Measurements from ENCODE around the gene C5AR2. TPM values are rescaled to one million over a fixed set of nuclear protein-coding genes. Genes with fewer than 3 reads are reported as not detected.
"Not testable (repeated sequence)": the region's sequence is repeated elsewhere in the genome, so short reads cannot be mapped to it uniquely, and the experiment has no call there.

Gene C5AR2
- polyA plus RNA-seq, 3 donors = 0.44 to 4.2 (median 0.90) TPM

DNA sequence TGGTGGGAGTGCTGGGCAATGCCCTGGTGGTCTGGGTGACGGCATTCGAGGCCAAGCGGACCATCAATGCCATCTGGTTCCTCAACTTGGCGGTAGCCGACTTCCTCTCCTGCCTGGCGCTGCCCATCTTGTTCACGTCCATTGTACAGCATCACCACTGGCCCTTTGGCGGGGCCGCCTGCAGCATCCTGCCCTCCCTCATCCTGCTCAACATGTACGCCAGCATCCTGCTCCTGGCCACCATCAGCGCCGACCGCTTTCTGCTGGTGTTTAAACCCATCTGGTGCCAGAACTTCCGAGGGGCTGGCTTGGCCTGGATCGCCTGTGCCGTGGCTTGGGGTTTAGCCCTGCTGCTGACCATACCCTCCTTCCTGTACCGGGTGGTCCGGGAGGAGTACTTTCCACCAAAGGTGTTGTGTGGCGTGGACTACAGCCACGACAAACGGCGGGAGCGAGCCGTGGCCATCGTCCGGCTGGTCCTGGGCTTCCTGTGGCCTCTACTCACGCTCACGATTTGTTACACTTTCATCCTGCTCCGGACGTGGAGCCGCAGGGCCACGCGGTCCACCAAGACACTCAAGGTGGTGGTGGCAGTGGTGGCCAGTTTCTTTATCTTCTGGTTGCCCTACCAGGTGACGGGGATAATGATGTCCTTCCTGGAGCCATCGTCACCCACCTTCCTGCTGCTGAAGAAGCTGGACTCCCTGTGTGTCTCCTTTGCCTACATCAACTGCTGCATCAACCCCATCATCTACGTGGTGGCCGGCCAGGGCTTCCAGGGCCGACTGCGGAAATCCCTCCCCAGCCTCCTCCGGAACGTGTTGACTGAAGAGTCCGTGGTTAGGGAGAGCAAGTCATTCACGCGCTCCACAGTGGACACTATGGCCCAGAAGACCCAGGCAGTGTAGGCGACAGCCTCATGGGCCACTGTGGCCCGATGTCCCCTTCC lies 11.8 kb upstream of the C5AR2 start:
- 89 to 92% (median 90%) methylated on average over 46 of the region's 46 CpGs for WGBS, 3 donors

DNA sequence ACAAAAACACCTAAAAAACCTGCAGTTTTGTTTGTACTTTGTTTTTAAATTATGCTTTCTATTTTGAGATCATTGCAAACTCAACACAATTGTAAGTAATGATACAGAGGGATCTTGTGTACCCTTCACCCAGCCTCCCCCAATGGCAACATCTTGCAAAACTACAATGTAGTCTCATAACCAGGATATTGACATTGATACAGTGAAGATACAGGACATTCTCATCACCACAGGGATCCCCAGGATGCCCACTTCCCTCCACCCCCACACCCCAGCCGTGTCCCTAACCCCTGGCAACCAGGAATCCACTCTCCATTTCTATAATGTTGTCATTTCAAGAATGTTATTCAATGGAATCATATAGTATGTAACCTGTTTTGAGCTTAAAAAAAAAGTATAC lies 10.3 kb upstream of the C5AR2 start:
- WGBS, 3 donors = 88 to 91% (median 90%) methylated on average over 1 of the region's 1 CpG
- no peak overlapping the region for H3K27ac ChIP-seq (ENCODE audit: low read depth, low read length)

More for the DNA sequence above, 11.8 kb upstream of the C5AR2 start:
- H3K27ac ChIP-seq (ENCODE audit: low read depth, low read length) = no peak overlapping the region

DNA sequence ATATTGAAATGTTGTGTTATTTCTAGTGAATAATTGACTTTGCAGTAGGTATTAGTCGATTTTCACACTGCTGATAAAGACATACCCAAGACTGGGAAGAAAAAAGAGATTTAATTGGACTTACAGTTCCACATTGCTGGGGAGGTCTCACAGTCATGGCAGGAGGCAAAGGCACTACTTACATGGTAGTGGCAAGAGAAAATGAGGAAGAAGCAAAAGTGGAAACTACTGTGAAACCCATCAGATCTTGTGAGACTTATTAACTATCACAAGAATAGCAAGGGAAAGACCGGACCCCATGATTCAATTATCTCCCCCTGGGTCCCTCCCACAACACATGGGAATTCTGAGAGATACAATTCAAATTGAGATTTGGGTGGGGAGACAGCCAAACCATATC lies 9.9 kb upstream of the C5AR2 start:
- H3K27ac ChIP-seq (ENCODE audit: low read depth, low read length) = no peak overlapping the region
- WGBS, 3 donors = 68 to 87% (median 77%) methylated on average over 2 of the region's 2 CpGs

DNA sequence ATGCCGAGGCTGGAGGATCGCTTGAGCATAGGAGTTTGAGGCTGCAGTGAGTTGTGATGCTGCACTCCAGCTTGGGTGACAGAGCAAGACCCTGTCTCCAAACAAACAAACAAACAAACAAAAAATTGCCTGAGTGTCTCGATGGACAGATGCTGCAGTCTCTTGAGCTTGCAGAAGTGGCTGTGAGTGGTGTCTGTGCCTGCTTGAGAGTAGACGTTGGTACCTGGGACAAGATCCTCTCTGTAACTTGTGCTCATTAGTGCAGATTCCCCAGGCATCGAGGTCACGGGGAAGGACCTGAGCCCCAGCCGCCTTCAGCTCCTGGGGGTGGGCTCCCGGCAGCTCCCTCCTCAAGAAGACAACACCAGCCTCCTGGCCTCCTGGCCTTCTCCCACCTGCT lies 8.6 kb upstream of the C5AR2 start:
- WGBS, 3 donors = 67 to 74% (median 73%) methylated on average over 8 of the region's 8 CpGs
- no peak overlapping the region for H3K27ac ChIP-seq (ENCODE audit: low read depth, low read length)

DNA sequence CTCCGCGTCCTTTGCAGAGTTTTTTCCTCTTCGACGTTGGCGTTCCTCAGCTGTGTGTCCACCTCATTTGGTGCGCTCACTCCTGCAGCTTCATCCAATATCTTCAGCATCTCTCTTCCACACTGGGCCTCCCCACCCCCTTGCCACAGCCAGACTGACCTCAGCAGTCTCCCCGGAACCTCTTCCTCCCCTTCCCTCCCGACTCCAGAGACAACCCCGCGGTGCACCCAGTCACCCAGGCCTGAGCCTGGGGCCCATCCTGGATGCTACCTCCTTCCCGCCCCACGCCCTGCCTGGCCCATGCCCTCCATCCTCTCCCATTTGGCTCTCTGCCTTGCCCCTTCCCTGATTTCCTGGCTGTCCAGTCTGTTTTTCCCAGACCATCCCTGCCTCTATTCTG lies 8.1 kb upstream of the C5AR2 start:
- H3K27ac ChIP-seq (ENCODE audit: low read depth, low read length) = no peak overlapping the region
- WGBS, 3 donors = 74 to 83% (median 79%) methylated on average over 11 to 12 of the region's 12 CpGs

DNA sequence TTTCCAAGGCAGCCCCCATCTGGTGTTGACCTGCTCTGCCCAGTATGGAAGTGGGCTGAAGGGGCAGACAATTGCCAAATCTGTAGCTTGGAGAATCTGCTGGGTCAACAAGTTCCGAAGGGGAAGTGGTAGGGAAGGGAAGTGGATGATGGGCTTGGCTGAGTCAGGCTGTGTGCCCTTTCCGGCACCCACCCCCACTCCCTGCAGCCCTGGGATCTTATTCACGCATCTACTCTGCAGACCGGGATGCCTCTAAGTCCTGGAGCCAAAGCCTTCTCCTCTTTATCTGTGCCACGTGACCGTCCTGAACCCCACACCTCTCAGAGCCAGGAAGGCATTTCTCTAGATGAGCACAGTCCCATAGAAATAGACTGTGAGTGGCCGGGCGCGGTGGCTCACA lies 7.5 kb upstream of the C5AR2 start:
- 36 to 64% (median 48%) methylated on average over 9 of the region's 9 CpGs for WGBS, 3 donors
- no peak overlapping the region for H3K27ac ChIP-seq (ENCODE audit: low read depth, low read length)

DNA sequence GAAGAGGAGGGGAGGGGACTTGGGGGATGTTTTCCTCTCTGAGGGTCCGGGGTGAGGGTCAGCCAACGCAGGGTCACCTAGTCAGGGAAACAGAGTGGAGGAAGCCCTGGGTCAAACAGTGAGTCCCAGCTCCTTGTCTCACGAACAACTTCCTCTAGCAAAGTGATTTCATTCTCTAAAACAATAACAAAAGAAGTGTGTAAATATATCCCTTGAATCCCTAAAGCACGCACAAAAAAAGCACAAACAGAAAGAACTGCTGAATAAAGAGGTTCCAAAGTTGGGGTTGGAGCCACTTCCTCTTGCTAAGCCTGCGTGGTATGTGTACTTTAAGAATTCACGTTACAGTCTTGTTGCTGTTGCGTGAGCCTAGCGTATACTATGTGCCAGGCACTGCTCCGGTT lies 1.5 kb upstream of the C5AR2 start:
- WGBS, 3 donors = 28 to 49% (median 30%) methylated on average over 9 of the region's 9 CpGs
- no peak overlapping the region for H3K27ac ChIP-seq (ENCODE audit: low read depth, low read length)

DNA sequence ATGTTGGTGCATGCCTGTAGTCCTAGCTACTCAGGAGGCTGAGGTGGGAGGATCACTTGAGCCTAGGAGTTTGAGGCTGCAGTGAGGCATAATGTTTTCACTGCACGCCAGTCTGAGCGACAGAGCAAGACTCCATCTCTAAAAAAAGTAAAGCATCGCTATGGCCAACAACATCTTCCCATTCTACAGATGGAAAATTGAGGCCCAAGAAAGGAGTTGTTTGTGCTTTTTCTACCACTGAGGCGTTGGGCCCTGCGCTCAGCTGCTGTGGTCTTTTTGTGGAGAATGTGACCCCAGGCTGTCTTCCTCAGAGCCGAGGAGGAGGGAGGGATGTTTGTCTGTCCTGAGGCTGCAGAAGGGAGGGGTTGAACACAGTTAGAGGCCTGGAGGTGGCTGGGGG lies 485 bp upstream of the C5AR2 start:
- H3K27ac ChIP-seq (ENCODE audit: low read depth, low read length) = peak overlapping the region; percentile 64
- 76 to 93% (median 91%) methylated on average over 6 of the region's 6 CpGs for WGBS, 3 donors

DNA sequence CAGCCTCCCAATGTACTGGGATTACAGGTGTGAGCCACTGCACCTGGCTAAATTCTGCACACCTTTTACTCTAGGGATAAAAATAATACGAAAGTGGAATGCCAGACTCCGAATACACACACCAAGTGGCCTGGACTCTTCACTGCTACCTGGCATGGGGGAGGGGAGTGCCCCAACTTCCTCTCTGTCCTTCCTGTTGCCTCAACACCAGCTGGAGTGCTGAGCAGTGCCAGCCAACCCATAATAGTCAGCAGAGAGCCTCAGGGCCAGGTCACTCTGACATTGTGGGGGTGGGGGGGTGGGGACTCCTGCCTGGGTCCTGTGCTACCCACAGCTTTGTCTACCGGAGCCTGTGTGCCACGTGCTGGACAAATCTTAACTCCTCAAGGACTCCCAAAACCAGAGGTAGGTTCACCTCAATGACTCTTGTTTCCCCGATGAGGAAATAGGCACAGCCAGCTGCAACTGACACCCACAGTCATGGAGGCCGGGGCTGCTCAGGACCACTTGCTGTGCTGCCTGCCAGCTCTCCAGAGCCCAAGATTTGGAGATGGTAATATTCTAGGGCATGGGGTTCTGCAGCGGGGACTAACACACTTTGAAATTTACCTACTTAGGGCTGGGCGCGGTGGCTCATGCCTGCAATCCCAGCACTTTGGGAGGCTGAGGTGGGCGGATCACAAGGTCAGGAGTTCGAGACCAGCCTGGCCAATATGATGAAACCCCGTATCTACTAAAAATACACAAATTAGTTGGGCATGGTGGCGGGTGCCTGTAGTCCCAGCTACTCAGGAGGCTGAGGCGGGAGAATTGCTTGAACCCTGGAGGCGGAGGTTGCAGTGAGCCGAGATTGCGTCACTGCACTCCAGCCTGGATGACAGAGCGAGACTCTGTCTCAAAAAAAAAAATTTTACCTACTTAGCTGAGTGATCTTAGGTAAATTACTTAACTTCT lies 5.1 kb downstream of the C5AR2 start:
- 58 to 69% (median 66%) methylated on average over 18 of the region's 18 CpGs for WGBS, 3 donors
- peak overlapping the region; percentile 74 for H3K27ac ChIP-seq (ENCODE audit: low read depth, low read length)

DNA sequence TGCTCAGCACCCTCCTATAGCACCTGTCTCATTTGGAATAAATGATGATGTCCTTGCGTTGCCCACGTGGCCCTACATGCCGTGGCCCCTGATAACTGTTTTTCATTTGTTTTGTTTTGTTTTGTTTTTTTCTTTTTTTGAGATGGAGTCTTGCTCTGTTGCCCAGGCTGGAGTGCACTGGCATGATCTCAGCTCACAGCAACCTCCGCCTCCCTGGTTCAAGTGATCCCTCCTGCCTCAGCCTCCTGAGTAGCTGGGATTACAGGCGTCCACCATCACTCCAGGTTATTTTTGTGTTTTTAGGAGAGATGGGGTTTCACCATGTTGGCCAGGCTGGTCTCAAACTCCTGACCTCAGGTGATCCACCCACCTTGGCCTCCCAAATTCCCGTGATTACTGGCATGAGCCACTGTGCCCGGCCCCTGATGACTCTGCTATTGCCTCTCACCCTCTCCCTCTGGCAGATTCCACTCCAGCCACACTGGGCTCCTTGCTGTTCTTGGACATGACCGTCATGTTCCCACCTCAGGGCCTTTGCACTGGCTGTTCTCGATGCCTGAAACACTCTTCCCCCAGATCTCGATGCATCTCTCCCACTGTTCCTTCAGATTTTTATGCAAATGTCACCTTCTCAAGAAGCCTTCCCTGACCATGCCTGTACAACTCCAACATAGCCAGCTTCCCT lies 7.4 kb downstream of the C5AR2 start:
- H3K27ac ChIP-seq (ENCODE audit: low read depth, low read length) = no peak overlapping the region
- WGBS, 3 donors = 69 to 83% (median 80%) methylated on average over 10 of the region's 10 CpGs

DNA sequence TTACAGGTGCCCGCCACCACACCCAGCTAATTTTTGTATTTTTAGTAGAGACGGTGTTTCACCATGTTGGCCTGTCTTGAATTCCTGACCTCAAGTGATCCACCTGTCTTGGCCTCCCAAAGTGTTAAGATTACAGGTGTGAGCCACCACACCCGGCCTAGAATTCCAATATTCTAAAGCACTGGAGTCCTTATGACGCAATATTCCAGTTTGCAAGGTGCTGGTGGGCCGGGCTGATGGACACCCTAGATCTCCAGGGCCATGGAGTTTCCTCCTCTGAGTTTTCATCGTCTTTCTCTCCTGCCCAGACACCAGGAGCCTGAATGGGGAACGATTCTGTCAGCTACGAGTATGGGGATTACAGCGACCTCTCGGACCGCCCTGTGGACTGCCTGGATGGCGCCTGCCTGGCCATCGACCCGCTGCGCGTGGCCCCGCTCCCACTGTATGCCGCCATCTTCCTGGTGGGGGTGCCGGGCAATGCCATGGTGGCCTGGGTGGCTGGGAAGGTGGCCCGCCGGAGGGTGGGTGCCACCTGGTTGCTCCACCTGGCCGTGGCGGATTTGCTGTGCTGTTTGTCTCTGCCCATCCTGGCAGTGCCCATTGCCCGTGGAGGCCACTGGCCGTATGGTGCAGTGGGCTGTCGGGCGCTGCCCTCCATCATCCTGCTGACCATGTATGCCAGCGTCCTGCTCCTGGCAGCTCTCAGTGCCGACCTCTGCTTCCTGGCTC lies 8.7 kb downstream of the C5AR2 start:
- no peak overlapping the region for H3K27ac ChIP-seq (ENCODE audit: low read depth, low read length)
- WGBS, 3 donors = 90 to 94% (median 91%) methylated on average over 28 to 29 of the region's 29 CpGs

DNA sequence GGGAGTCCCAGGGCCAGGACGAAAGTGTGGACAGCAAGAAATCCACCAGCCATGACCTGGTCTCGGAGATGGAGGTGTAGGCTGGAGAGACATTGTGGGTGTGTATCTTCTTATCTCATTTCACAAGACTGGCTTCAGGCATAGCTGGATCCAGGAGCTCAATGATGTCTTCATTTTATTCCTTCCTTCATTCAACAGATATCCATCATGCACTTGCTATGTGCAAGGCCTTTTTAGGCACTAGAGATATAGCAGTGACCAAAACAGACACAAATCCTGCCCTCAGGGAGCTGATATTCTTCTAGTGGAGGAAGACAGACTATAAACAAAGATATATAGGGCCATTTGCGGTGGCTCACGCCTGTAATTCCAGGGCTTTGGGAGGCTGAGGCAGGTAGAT lies 9.8 kb downstream of the C5AR2 start:
- no peak overlapping the region for H3K27ac ChIP-seq (ENCODE audit: low read depth, low read length)
- 92 to 98% (median 93%) methylated on average over 4 of the region's 4 CpGs for WGBS, 3 donors

DNA sequence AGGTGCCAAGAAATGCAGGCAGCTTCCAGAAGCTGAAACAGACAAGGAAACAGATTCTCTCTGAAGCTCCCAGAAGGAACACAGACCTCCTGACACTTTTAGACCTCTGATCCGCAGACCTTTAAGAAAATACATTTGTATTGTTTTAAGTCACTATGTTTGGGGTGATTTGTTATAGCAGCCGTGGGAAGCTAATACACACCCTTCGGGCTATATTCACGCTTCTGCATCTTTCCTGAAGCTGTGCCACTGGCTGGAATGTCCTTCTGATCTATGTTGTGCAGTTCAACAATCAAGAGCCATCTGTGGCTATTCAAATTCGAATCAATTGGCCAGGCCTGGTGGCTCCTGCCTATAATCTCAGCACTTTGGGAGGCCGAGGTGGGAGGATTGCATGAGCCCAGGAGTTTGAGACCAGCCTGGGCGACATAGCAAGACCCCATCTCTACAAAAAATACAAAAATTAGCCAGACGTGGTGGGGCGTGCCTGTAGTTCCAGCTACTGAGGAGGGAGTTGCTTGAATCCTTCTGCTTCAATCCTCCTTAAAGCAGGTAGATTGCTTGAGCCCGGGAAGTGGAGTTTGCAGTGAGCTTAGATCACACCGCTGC lies 11.3 kb downstream of the C5AR2 start:
- no peak overlapping the region for H3K27ac ChIP-seq (ENCODE audit: low read depth, low read length)
- WGBS, 3 donors = 85 to 91% (median 89%) methylated on average over 11 of the region's 11 CpGs

DNA sequence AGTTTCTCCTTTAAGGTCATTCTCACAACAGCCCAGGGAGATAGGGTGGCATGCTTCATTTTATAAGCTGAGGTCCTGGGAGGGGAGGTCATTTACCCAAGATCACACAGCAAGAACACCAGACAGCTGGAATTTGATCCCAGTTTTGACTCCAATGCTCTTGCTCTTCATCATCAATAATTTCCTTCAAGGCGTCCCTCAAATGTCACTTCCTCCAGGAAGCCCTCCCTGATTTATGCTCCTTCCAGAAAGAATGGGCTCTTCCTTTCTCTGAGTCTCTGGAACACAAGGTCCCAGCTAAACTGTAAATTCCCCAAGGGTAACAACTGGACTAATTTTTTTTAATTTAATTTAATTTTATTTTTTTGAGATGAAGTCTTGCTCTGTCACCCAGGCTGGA lies 12.4 kb downstream of the C5AR2 start:
- 78 to 91% (median 88%) methylated on average over 1 of the region's 1 CpG for WGBS, 3 donors
- no peak overlapping the region for H3K27ac ChIP-seq (ENCODE audit: low read depth, low read length)

DNA sequence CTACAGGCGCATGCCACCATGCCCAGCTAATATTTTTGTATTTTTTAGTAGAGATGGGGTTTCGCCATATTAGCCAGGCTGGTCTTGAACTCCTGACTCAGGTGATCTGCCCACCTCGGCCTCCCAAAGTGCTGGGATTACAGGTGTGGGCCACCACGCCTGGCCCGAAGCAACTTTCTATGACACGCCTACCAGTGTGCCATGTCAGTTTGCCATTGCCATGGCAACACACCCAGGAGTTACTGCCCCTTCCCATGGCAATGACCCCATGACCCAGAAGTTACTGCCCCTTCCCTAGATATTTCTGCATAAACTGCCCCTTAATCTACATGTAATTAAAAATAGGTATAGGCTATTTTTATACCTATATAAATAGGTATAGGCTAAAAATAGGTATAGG lies 14.0 kb downstream of the C5AR2 start:
- 89 to 95% (median 93%) methylated on average over 6 of the region's 6 CpGs for WGBS, 3 donors
- H3K27ac ChIP-seq (ENCODE audit: low read depth, low read length) = not testable (repeated sequence)

DNA sequence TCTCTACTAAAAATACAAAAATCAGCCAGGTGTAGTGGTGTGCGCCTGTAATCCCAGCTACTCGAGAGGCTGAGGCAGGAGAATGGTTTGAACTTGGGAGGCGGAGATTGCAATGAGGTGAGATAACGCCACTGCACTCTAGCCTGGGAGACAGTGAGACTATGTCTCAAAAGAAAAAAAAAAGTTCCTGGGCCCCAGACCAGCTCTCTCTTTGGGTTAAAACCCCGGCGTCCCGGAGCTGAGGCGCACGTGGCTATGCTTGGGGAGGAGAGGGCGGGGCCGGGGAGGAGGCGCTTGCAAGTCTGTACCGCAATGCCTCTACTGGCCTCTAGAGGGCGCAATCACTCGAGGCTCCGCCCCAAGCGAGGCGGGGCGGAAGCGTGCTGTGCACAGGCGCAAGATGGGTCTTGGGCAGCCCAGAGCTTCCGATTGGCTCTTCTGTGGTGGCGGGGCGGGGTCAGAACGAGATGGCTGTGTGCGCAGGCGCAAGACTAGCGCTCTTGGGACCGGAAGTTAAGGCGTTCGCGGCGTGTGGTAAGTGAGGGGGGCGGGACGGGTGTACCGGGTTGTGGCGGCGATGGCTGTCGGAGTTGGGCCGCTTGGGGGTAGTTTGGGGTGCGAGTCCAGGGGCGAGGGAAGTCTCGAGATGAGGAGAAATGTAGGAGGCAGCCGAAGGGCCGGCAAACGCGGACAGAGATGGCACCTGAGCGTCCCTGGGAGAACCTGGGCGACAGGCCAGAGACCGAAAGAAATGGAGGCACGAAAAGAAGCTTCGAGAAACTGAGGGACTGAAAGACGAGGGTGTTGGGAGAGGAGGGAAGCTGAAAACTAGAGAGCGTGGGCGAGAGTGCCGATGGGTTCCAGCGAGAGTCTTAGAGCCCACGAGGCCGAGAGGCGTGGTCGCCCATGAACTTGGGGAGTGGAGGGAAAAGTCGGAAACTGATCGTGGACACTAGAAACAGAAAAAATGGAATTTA lies 17.1 kb downstream of the C5AR2 start, which contains the start of gene DHX34:
TSS of gene DHX34 (plus strand) at position 497 of the 977 bp plus-strand sequence. CDS start 3,716 bp downstream, outside the sequence.
- H3K27ac ChIP-seq (ENCODE audit: low read depth, low read length) = no peak within 1 kb of the TSS
- WGBS, 3 donors = 3% methylated on average over 63 of the region's 63 CpGs

Data from adipose tissue (tissue), 3 donors.